Fibroblast of lung (primary cell): ENCODE measurements around the gene CLMN. TPM values are rescaled to one million over a fixed set of nuclear protein-coding genes. Genes with fewer than 3 reads are reported as not detected.

Experiments
- DNase-seq, 2 donors: peaks; one replicate each; pipeline versions ENCODE4 v3.0.0 to v3.0.0-alpha.2; 2010; ENCODE audit warnings: low read depth in 2 of 2
- H2AFZ ChIP-seq: 2 replicates; pipeline ENCODE4 v1.5.1; 2012; ENCODE audit warnings: low read length, control low read depth, inconsistent platforms
- H3K27ac ChIP-seq: 2 replicates; pipeline ENCODE4 v1.5.1; 2011; ENCODE audit warnings: low read length, control low read depth; ENCODE audit not compliant: insufficient read depth
- H3K27me3 ChIP-seq: 2 replicates; pipeline ENCODE4 v1.5.1; 2011; ENCODE audit warnings: mild to moderate bottlenecking, low read length; ENCODE audit not compliant: control insufficient read depth, insufficient read depth
- H3K36me3 ChIP-seq: 2 replicates; pipeline ENCODE4 v1.5.1; 2011; ENCODE audit warnings: low read length; ENCODE audit not compliant: control insufficient read depth, insufficient read depth
- H3K4me1 ChIP-seq: 2 replicates; pipeline ENCODE4 v1.5.1; 2011; ENCODE audit warnings: low read length; ENCODE audit not compliant: control insufficient read depth, insufficient read depth; ENCODE audit errors: extremely low read depth
- H3K4me2 ChIP-seq: 2 replicates; pipeline ENCODE4 v1.5.1; 2011; ENCODE audit warnings: low read length, control low read depth; ENCODE audit not compliant: insufficient read depth; ENCODE audit errors: extremely low read depth
- H3K4me3 ChIP-seq, 4 experiments: fragments of 200-600 bp in 1 of 4; sonication (generic) in 1 of 4; replicated peaks in 1 of 4; 2 replicates each; pipeline ENCODE4 v1.5.1; 2011 to 2016; ENCODE audit warnings: low read length in 4 of 4, low read depth in 3 of 4, mild to moderate bottlenecking in 3 of 4, control low read depth in 2 of 4, inconsistent platforms in 1 of 4, mixed read lengths in 1 of 4; ENCODE audit not compliant: insufficient read depth in 1 of 4; ENCODE audit errors: control extremely low read depth in 1 of 4
- H3K79me2 ChIP-seq: 2 replicates; pipeline ENCODE4 v1.5.1; 2012; ENCODE audit warnings: mild to moderate bottlenecking, low read length, inconsistent platforms; ENCODE audit not compliant: control insufficient read depth, insufficient read depth
- H3K9ac ChIP-seq: 2 replicates; pipeline ENCODE4 v1.5.1; 2011; ENCODE audit warnings: mild to moderate bottlenecking, low read length, control low read depth; ENCODE audit not compliant: insufficient read depth
- H3K9me3 ChIP-seq: 2 replicates; pipeline ENCODE4 v1.5.1; 2012; ENCODE audit warnings: low read depth, low read length; ENCODE audit not compliant: control insufficient read depth, insufficient read depth
- H4K20me1 ChIP-seq: 2 replicates; pipeline ENCODE4 v1.5.1; 2011; ENCODE audit warnings: low read length; ENCODE audit not compliant: control insufficient read depth, insufficient read depth; ENCODE audit errors: extremely low read depth
- CTCF ChIP-seq, 2 donors: IDR thresholded peaks in 1 of 2; conservative IDR thresholded peaks in 1 of 2; 1 replicate in 1 of 2; 2 replicates in 1 of 2; pipeline ENCODE4 v1.5.1; 2011 to 2012; ENCODE audit warnings: low read length in 2 of 2, control low read depth in 1 of 2, inconsistent platforms in 1 of 2, low read depth in 1 of 2, mild to moderate bottlenecking in 1 of 2
- EZH2 ChIP-seq: IDR thresholded peaks from 2 replicates; pipeline ENCODE4 v1.5.1; 2012; ENCODE audit warnings: low read length, control low read depth, mild to moderate bottlenecking; ENCODE audit errors: missing control alignments
- polyA minus RNA-seq: library from RNA; depleted of rRNA, polyadenylated mRNA; stranded (reverse); fragments of >200 nt; gene quantifications from 2 replicates; pipeline ENCODE4 v1.2.3, GENCODE V29; 2011; ENCODE audit warnings: low replicate concordance
- polyA plus RNA-seq, 2 donors: library from polyadenylated mRNA; depleted of rRNA in 1 of 2; stranded (reverse) in 1 of 2; unstranded in 1 of 2; fragments of >200 nt; gene quantifications; 2 replicates each; pipeline ENCODE4 v1.2.1, GENCODE V29; 2011 to 2012; ENCODE audit warnings: missing spikeins in 1 of 2
- total RNA-seq: library from RNA; depleted of rRNA; stranded (reverse); fragments of >200 nt; gene quantifications from 2 replicates; pipeline ENCODE4 v1.2.1, GENCODE V29; 2014

Gene CLMN
- total RNA-seq (0.83 and 1.0 TPM in 2 replicates), polyA plus RNA-seq (0.26 and 2.7 TPM in 2 replicates), polyA minus RNA-seq (1.8 TPM in 1 of 2 replicates, not detected in the other)
- polyA plus RNA-seq (2012) = 0.38 and 3.5 TPM in 2 replicates

GRCh38 chr14:95319312-95320077, at the start of gene CLMN:
CLMN (minus strand) TSS chr14:95319908; CDS start chr14:95319792, 116 bp downstream.
- peak; percentile 49 for TF ChIP-seq EZH2
- TF ChIP-seq CTCF (conservative IDR thresholded peaks at IDR 0.05 in 1 of 2, IDR thresholded peaks at IDR 0.05 in 1 of 2; ENCODE audit: low read depth in 1 of 2, low read length in 2 of 2) = no peak
- peak within 1 kb of the TSS; percentile 39 to 58 (median 44) for H3K4me3 ChIP-seq
- no peaks in the 10 kb centered on the region for H3K79me2 ChIP-seq
- peak within 1 kb of the TSS; percentile 65 for H3K4me2 ChIP-seq
- H3K9me3 ChIP-seq = no peaks in the 10 kb centered on the region
- no peak within 1 kb of the TSS for H3K27ac ChIP-seq
- peak; percentile 14 to 21 for DNase-seq
- peaks cover 3% of the 10 kb centered on the region for H3K27me3 ChIP-seq
- H2AFZ ChIP-seq = peak within 1 kb of the TSS; percentile 57
- no peaks in the 10 kb centered on the region for H4K20me1 ChIP-seq
- H3K36me3 ChIP-seq = no peaks in the 10 kb centered on the region
- peaks cover 2% of the 10 kb centered on the region for H3K4me1 ChIP-seq
- H3K9ac ChIP-seq = peak within 1 kb of the TSS; percentile 43

- Histone ChIP-seq H3K79me2 (no peaks in the 10 kb centered on the region), H3K4me3 (no peak overlapping the region), H3K9ac (no peak overlapping the region), H4K20me1 (no peaks in the 10 kb centered on the region), H2AFZ (no peak overlapping the region), H3K27me3 (no peaks in the 10 kb centered on the region), H3K4me1 (no peaks in the 10 kb centered on the region), H3K4me2 (no peak overlapping the region), H3K36me3 (no peaks in the 10 kb centered on the region), H3K9me3 (no peaks in the 10 kb centered on the region), H3K27ac (no peak overlapping the region)
- no peak for TF ChIP-seq EZH2
- no peak for TF ChIP-seq CTCF (conservative IDR thresholded peaks at IDR 0.05 in 1 of 2, IDR thresholded peaks at IDR 0.05 in 1 of 2; ENCODE audit: low read depth in 1 of 2, low read length in 2 of 2)
- peak in 1 of 2 donors; percentile 8 for DNase-seq
These were observed 45.7 kb upstream of the CLMN start for GRCh38 chr14:95365401-95365800.

- Histone ChIP-seq H2AFZ (no peak overlapping the region), H3K27ac (no peak overlapping the region), H3K36me3 (no peaks in the 10 kb centered on the region), H3K4me1 (no peaks in the 10 kb centered on the region), H3K79me2 (no peaks in the 10 kb centered on the region), H4K20me1 (no peaks in the 10 kb centered on the region), H3K4me2 (no peak overlapping the region), H3K4me3 (no peak overlapping the region), H3K9me3 (no peaks in the 10 kb centered on the region), H3K9ac (no peak overlapping the region), H3K27me3 (no peaks in the 10 kb centered on the region)
- DNase-seq = no peak
- TF ChIP-seq EZH2 = no peak
- TF ChIP-seq CTCF (conservative IDR thresholded peaks at IDR 0.05 in 1 of 2, IDR thresholded peaks at IDR 0.05 in 1 of 2; ENCODE audit: low read depth in 1 of 2, low read length in 2 of 2) = no peak
These were observed 44.9 kb upstream of the CLMN start for GRCh38 chr14:95364481-95365209.
